ENCODE results near the gene TPRG1L. TPM values are rescaled to one million over a fixed set of nuclear protein-coding genes. Genes with fewer than 3 reads are reported as not detected.

TPRG1L gene
- total and polyA plus RNA-seq, 7 experiments from 2014 or later, result 15.6 to 61.4 (median 44.0) TPM

DNA sequence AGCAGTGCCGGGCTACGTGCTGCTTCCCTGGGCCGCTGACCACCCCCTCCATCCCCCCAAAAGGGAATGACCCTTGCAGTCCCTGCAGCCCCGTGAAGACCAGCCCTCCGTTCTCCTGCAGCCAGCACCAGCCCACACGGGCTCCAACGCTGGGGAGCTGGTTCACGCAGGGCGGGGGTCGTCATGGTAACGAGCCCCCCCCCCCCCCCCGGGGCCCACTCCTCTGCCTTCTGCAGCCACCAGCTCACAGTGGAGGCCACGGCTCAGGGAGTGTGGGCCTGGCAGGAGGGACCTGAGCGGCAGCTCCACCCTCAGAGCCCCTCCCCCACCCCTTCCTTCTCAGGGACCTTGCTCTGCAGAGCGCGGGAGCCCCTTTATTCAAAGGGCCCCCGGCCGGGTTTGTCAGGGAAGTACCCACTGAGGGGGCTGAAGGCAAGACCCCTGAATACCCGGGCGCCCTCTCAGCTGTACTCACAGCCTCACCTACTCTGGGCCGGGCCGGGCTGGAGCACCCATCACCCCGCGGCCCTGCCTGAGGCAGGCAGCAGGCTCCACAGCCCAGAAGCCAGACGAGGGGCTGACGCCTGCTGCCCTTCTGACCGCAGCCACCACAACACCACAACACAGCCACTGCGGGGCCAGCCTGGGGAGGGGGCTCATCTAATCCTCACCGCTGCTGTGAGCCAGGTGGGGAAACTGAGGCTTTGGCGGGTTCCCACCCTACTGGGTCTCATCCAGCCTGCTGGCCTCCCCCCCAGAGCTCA, 26.1 kb upstream of the TPRG1L start:
- Mint-ChIP-seq H3K27me3 (peaks cover 0 to 2% (median 0%) of the 10 kb centered on the region in 5 donors), H3K27ac (peak overlapping the region in 4 of 9 donors; percentile 46 to 90 (median 63)), H3K9me3 (no peaks in the 10 kb centered on the region), H3K36me3 (no peaks in the 10 kb centered on the region), H3K4me1 (peaks cover 9 to 18% (median 14%) of the 10 kb centered on the region in 7 donors), H3K4me3 (peak overlapping the region in 8 of 10 donors; percentile 72 to 94 (median 84))
- ChIA-PET CTCF (interaction anchor here (0.8 to 1.9 kb wide), 3 partner anchors 16 to 79 kb away, joined by 3 to 7 read pairs (median 3); no protein-coding TSS in a partner anchor), POLR2A (interaction anchor here (0.8 to 1.6 kb wide), 2 partner anchors 11 to 22 kb away, joined by 3 to 5 read pairs; no protein-coding TSS in a partner anchor)
- Histone ChIP-seq H3K9me3 (ENCODE audit: control insufficient read depth in 2 of 3, low read length in 3 of 3) (no peaks in the 10 kb centered on the region), H3K27ac (ENCODE audit: low read depth, low read length) (no peak overlapping the region), H3K4me3 (ENCODE audit: low read length) (peak overlapping the region; percentile 37), H3K27me3 (ENCODE audit: control insufficient read depth in 2 of 2, insufficient read depth in 2 of 2, low read length in 2 of 2) (no peaks in the 10 kb centered on the region), H3K4me1 (ENCODE audit: control insufficient read depth in 2 of 2, insufficient read depth in 2 of 2, low read length in 2 of 2) (peaks cover 7 to 29% of the 10 kb centered on the region in 2 donors), H3K36me3 (ENCODE audit: control insufficient read depth in 2 of 3, insufficient read depth in 3 of 3, low read length in 3 of 3) (no peaks in the 10 kb centered on the region)
- intact Hi-C loops (cut with micrococcal nuclease), result no loop called here
- ATAC-seq, result no peak
- DNase-seq, result no peak

DNA sequence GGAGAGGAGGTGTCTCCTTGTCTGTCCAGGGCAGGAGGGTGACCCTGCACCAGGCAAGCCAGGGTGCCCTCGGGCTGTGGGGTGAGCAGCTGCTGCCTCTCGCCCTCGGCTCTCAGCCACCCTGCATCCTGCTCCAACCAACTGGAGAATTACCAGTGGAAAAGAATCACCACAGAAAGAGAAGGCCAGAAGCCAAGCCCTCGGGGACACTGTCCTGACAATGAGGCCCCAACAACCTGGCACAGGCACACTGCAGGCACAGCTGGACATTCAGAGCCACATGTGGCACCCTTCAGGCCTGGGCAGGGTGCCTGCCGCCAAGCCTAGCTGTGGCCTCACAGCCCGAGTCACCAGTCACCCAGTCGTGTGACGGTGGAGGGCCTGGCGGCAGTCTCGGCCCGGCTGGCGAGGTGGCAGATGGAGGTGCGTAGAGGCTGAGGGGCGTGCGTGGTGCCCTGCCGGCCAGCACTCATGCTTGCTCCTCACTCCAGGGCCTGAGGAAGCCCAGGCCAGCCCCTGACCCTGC, 25.5 kb upstream of the TPRG1L start:
- intact Hi-C loops (cut with micrococcal nuclease), result no loop called here
- Mint-ChIP-seq H3K27ac (peak overlapping the region in 1 of 9 donors; percentile 46), H3K4me1 (peaks cover 9 to 18% (median 14%) of the 10 kb centered on the region in 7 donors), H3K9me3 (no peaks in the 10 kb centered on the region), H3K36me3 (no peaks in the 10 kb centered on the region), H3K4me3 (peak overlapping the region in 1 of 10 donors; percentile 85), H3K27me3 (peaks cover 0 to 2% (median 0%) of the 10 kb centered on the region in 5 donors)
- H3K27ac ChIP-seq (ENCODE audit: low read depth, low read length), result no peak overlapping the region
- ChIA-PET POLR2A (no interaction called here), CTCF (interaction anchor here (0.8 to 1.9 kb wide), 2 partner anchors 20 to 79 kb away, joined by 3 to 7 read pairs; no protein-coding TSS in a partner anchor)
- H3K4me1 ChIP-seq (ENCODE audit: control insufficient read depth in 2 of 2, insufficient read depth in 2 of 2, low read length in 2 of 2), result peaks cover 7 to 29% of the 10 kb centered on the region in 2 donors
- no peaks in the 10 kb centered on the region for H3K9me3 ChIP-seq (ENCODE audit: control insufficient read depth in 2 of 3, low read length in 3 of 3)
- H3K4me3 ChIP-seq (ENCODE audit: low read length), result no peak overlapping the region
- ATAC-seq (no peak), DNase-seq (no peak)
- H3K36me3 ChIP-seq (ENCODE audit: control insufficient read depth in 2 of 3, insufficient read depth in 3 of 3, low read length in 3 of 3), result no peaks in the 10 kb centered on the region
- no peaks in the 10 kb centered on the region for H3K27me3 ChIP-seq (ENCODE audit: control insufficient read depth in 2 of 2, insufficient read depth in 2 of 2, low read length in 2 of 2)

DNA sequence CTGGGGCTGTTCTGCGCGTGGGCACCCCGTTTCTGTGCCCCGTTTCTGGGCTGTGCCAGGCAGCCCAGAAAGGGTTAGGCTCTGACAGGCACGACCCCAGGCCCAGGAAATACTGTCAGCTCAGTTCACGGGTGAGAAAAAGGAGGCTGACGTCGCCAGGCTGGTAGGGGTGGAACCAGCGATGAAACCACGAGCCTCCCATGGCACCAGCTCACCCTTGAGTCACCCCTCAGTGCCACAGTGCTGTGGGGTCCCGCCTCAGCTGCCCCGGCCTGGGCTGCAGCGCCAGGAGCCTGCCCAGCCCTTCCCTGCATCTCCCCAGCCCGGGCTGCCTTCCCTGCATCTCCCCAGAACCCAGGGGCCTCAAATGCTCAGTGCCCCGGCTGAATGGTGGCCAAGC, 25.0 kb upstream of the TPRG1L start:
- ChIA-PET POLR2A (no interaction called here), CTCF (interaction anchor here (1.9 kb wide), 1 partner anchor 19 kb away, joined by 7 read pairs; no protein-coding TSS in a partner anchor)
- H3K27ac Mint-ChIP-seq, result no peak overlapping the region
- no peak overlapping the region for H3K27ac ChIP-seq (ENCODE audit: low read depth, low read length)
- DNase-seq (no peak), ATAC-seq (no peak)
- no peaks in the 10 kb centered on the region for H3K36me3 Mint-ChIP-seq
- no peak overlapping the region for H3K4me3 ChIP-seq (ENCODE audit: low read length)
- H3K9me3 Mint-ChIP-seq, result no peaks in the 10 kb centered on the region
- no peaks in the 10 kb centered on the region for H3K9me3 ChIP-seq (ENCODE audit: control insufficient read depth in 2 of 3, low read length in 3 of 3)
- H3K4me3 Mint-ChIP-seq, result no peak overlapping the region
- peaks cover 0 to 2% (median 0%) of the 10 kb centered on the region in 5 donors for H3K27me3 Mint-ChIP-seq
- H3K4me1 ChIP-seq (ENCODE audit: control insufficient read depth in 2 of 2, insufficient read depth in 2 of 2, low read length in 2 of 2), result peaks cover 7 to 29% of the 10 kb centered on the region in 2 donors
- H3K36me3 ChIP-seq (ENCODE audit: control insufficient read depth in 2 of 3, insufficient read depth in 3 of 3, low read length in 3 of 3), result no peaks in the 10 kb centered on the region
- intact Hi-C loops (cut with micrococcal nuclease), result no loop called here
- no peaks in the 10 kb centered on the region for H3K27me3 ChIP-seq (ENCODE audit: control insufficient read depth in 2 of 2, insufficient read depth in 2 of 2, low read length in 2 of 2)
- H3K4me1 Mint-ChIP-seq, result peaks cover 9 to 18% (median 14%) of the 10 kb centered on the region in 7 donors

DNA sequence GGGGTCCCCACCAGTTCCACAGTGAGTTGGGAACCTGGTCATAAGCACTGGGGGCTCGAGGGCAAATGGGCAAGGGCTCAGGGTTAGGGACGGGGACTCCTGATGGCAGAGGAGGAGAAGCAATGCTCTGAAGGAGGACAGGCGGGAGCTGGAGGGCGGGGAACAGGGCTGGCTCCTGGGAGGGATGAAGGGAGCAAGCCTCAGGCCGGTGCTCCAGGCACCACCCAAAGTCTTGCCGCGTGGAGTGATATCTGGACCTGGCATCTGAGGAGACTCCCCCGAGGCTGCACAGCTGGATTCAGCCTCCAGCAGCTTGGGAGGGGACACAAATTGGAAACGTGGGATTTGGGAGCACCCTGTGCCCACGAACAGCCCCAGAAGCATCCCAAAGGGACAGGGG, 24.5 kb upstream of the TPRG1L start:
- no peak overlapping the region for H3K27ac Mint-ChIP-seq
- H3K4me3 Mint-ChIP-seq, result peak overlapping the region in 1 of 10 donors; percentile 30
- no peak overlapping the region for H3K27ac ChIP-seq (ENCODE audit: low read depth, low read length)
- H3K36me3 ChIP-seq (ENCODE audit: control insufficient read depth in 2 of 3, insufficient read depth in 3 of 3, low read length in 3 of 3), result no peaks in the 10 kb centered on the region
- intact Hi-C loops (cut with micrococcal nuclease), result no loop called here
- H3K9me3 ChIP-seq (ENCODE audit: control insufficient read depth in 2 of 3, low read length in 3 of 3), result no peaks in the 10 kb centered on the region
- CTCF ChIA-PET, result interaction anchor here (1.9 kb wide), 1 partner anchor 19 kb away, joined by 7 read pairs; no protein-coding TSS in a partner anchor
- peaks cover 0 to 2% (median 0%) of the 10 kb centered on the region in 5 donors for H3K27me3 Mint-ChIP-seq
- POLR2A ChIA-PET, result no interaction called here
- no peaks in the 10 kb centered on the region for H3K9me3 Mint-ChIP-seq
- no peak for DNase-seq
- H3K36me3 Mint-ChIP-seq, result no peaks in the 10 kb centered on the region
- H3K4me3 ChIP-seq (ENCODE audit: low read length), result no peak overlapping the region
- H3K4me1 Mint-ChIP-seq, result peaks cover 9 to 18% (median 14%) of the 10 kb centered on the region in 7 donors
- peaks cover 7 to 29% of the 10 kb centered on the region in 2 donors for H3K4me1 ChIP-seq (ENCODE audit: control insufficient read depth in 2 of 2, insufficient read depth in 2 of 2, low read length in 2 of 2)
- ATAC-seq, result no peak
- H3K27me3 ChIP-seq (ENCODE audit: control insufficient read depth in 2 of 2, insufficient read depth in 2 of 2, low read length in 2 of 2), result no peaks in the 10 kb centered on the region

DNA sequence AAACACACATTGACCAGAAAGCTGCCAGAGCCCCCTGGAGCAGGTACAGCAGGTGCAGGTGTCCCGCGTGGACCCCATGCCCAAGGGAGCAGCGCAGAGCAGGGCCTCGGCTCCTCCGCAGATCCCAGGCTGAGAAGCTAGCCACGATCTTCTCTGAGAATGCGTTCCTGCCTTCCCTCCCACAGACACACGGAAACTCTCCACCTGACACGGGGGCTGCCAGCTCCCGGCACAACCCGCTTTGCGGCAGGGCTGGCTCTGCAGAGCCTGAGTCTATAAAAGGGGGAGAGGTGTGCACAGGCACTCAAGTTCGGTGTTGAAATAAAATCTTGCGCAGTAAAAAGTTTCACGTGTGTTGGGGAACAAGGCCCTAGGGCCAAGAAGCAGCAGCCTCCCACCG, 23.1 kb upstream of the TPRG1L start:
- Histone ChIP-seq H3K4me3 (ENCODE audit: low read length) (no peak overlapping the region), H3K9me3 (ENCODE audit: control insufficient read depth in 2 of 3, low read length in 3 of 3) (no peaks in the 10 kb centered on the region), H3K4me1 (ENCODE audit: control insufficient read depth in 2 of 2, insufficient read depth in 2 of 2, low read length in 2 of 2) (peaks cover 7 to 28% of the 10 kb centered on the region in 2 donors), H3K27me3 (ENCODE audit: control insufficient read depth in 2 of 2, insufficient read depth in 2 of 2, low read length in 2 of 2) (no peaks in the 10 kb centered on the region), H3K27ac (ENCODE audit: low read depth, low read length) (no peak overlapping the region), H3K36me3 (ENCODE audit: control insufficient read depth in 2 of 3, insufficient read depth in 3 of 3, low read length in 3 of 3) (no peaks in the 10 kb centered on the region)
- ChIA-PET CTCF (no interaction called here), POLR2A (no interaction called here)
- no peaks in the 10 kb centered on the region for H3K9me3 Mint-ChIP-seq
- no peaks in the 10 kb centered on the region for H3K36me3 Mint-ChIP-seq
- DNase-seq, result no peak
- ATAC-seq, result no peak
- peak overlapping the region in 1 of 10 donors; percentile 18 for H3K4me3 Mint-ChIP-seq
- H3K4me1 Mint-ChIP-seq, result peaks cover 9 to 17% (median 14%) of the 10 kb centered on the region in 7 donors
- intact Hi-C loops (cut with micrococcal nuclease), result no loop called here
- no peak overlapping the region for H3K27ac Mint-ChIP-seq
- peaks cover 0 to 2% (median 0%) of the 10 kb centered on the region in 5 donors for H3K27me3 Mint-ChIP-seq

DNA sequence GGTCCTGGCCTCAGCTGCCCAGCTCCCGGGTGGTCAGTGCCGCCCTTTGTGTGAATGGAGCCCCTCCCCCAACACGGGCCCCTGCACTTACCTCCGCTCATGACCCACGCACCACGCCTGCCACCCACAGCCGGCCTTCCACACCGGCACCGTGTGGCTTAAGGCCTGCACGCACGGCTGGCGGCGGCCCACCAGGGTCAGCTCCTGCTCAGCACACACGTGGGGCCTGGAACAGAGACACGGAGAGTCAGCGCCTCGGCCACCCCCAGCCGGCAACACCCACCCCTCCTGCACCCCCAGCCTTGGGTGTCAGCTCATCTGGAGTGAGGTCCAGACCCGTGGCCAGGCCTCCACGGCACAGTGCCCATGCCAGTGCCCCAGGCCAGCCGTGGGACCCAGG, 22.4 kb upstream of the TPRG1L start:
- no peaks in the 10 kb centered on the region for H3K9me3 ChIP-seq (ENCODE audit: control insufficient read depth in 2 of 3, low read length in 3 of 3)
- POLR2A ChIA-PET, result no interaction called here
- no peak overlapping the region for H3K4me3 ChIP-seq (ENCODE audit: low read length)
- no peaks in the 10 kb centered on the region for H3K36me3 ChIP-seq (ENCODE audit: control insufficient read depth in 2 of 3, insufficient read depth in 3 of 3, low read length in 3 of 3)
- Mint-ChIP-seq H3K27me3 (peaks cover 0 to 3% (median 0%) of the 10 kb centered on the region in 5 donors), H3K9me3 (no peaks in the 10 kb centered on the region), H3K4me1 (peaks cover 4 to 11% (median 11%) of the 10 kb centered on the region in 7 donors), H3K4me3 (no peak overlapping the region), H3K36me3 (no peaks in the 10 kb centered on the region), H3K27ac (no peak overlapping the region)
- intact Hi-C loops (cut with micrococcal nuclease), result no loop called here
- CTCF ChIA-PET, result no interaction called here
- ATAC-seq (no peak), DNase-seq (no peak)
- H3K4me1 ChIP-seq (ENCODE audit: control insufficient read depth in 2 of 2, insufficient read depth in 2 of 2, low read length in 2 of 2), result peaks cover 7 to 22% of the 10 kb centered on the region in 2 donors
- no peaks in the 10 kb centered on the region for H3K27me3 ChIP-seq (ENCODE audit: control insufficient read depth in 2 of 2, insufficient read depth in 2 of 2, low read length in 2 of 2)
- no peak overlapping the region for H3K27ac ChIP-seq (ENCODE audit: low read depth, low read length)
